Muscle of leg (tissue), 11 donors: ENCODE measurements around the gene FRAS1. TPM values are rescaled to one million over a fixed set of nuclear protein-coding genes. Genes with fewer than 3 reads are reported as not detected.
"Not testable (repeated sequence)": the region's sequence is repeated elsewhere in the genome, so short reads cannot be mapped to it uniquely, and the experiment has no call there.

Source experiments
- DNase-seq: peaks from one replicate; pipeline ENCODE4 v3.0.0; 2013
- H3K27ac ChIP-seq: one replicate; pipeline ENCODE4 v1.5.1; 2013; ENCODE audit warnings: mild to moderate bottlenecking, low read length, control low read depth
- H3K27me3 ChIP-seq: one replicate; pipeline ENCODE4 v1.6.1; 2013; ENCODE audit warnings: low read length; ENCODE audit not compliant: control insufficient read depth, insufficient read depth
- H3K36me3 ChIP-seq: one replicate; pipeline ENCODE4 v1.6.1; 2013; ENCODE audit warnings: low read length; ENCODE audit not compliant: control insufficient read depth, insufficient read depth
- H3K4me1 ChIP-seq: one replicate; pipeline ENCODE4 v1.6.1; 2013; ENCODE audit warnings: low read length; ENCODE audit not compliant: control insufficient read depth, insufficient read depth
- H3K4me3 ChIP-seq: one replicate; pipeline ENCODE4 v1.5.1; 2013; ENCODE audit warnings: low read length, control low read depth
- H3K9me3 ChIP-seq: replicated peaks from 2 replicates; pipeline ENCODE4 v1.6.1; 2013; ENCODE audit warnings: low read depth, low read length; ENCODE audit not compliant: control insufficient read depth
- WGBS: methylation state at CpG from one replicate; pipeline ENCODE4 v1.1.5; 2013; ENCODE audit warnings: missing lambda C conversion rate; ENCODE audit not compliant: insufficient coverage; 5-methylcytosine and 5-hydroxymethylcytosine counted together
- polyA plus RNA-seq, 8 donors: library from polyadenylated mRNA; unstranded; fragments of 120-200 nt; gene quantifications; one replicate each; pipeline versions ENCODE4 v1.2.1 to v1.2.3, GENCODE V29; 2013; ENCODE audit warnings: inconsistent platforms in 1 of 8, low replicate concordance in 1 of 8; ENCODE audit not compliant: insufficient read length in 8 of 8, insufficient read depth in 1 of 8
- total RNA-seq: library from RNA; stranded (reverse); fragments of 120-200 nt; gene quantifications from one replicate; pipeline ENCODE4 v1.2.4, GENCODE V29; 2013

FRAS1 gene
- total and polyA plus RNA-seq, 9 donors, result 3.6 to 15.8 (median 7.4) TPM

DNA sequence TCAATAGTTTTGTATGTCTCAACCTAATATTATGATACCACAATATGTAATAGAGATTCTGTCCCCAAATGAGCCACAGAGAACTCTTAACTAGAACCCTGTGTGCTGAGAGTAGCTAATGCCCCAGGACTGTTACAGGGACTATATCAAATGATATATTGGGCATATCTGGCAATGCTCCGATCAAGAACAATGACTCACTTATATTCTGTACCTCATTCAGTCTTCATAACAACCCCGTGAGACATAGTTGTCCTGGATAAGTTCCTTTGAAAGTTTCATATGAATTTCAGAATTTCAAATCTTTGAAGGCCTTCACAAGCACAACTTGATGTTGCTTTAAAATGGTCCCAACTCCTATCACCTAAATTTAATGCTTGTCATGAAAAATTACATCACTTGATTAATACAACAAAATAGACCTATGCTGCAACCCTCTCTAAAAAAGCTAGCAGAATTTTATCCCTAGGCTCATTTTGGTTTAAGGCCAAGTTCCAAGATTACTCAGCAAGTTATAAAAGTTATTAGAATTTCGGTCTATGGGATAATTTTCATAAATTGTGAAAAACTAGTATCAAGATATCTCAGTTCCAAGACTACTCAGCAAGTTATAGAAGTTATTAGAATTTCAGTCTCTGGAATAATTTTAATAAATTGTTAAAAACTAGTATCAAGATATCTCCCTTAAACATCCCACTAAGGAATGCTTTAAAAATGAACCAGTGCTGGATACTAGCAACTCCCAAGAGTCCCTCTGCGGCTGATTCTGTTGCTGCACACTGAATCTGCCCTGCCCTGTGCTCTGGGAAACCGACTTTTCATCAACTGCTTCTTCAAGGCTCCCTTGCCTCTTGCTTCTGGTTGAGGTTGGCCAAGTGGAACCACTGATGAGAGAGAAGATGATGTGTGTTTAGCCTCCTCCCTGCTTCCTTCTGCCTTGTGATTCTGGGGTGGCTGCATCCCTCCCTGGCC is 488.4 kb downstream of the FRAS1 start:
- no peaks in the 10 kb centered on the region for H3K27me3 ChIP-seq
- no peak for DNase-seq
- no peak overlapping the region for H3K4me3 ChIP-seq
- H3K4me1 ChIP-seq, result peaks cover 3% of the 10 kb centered on the region
- no peak overlapping the region for H3K27ac ChIP-seq
- no peaks in the 10 kb centered on the region for H3K9me3 ChIP-seq
- H3K36me3 ChIP-seq, result no peaks in the 10 kb centered on the region
- WGBS, result 40% methylated on average over 1 of the region's 5 CpGs

DNA sequence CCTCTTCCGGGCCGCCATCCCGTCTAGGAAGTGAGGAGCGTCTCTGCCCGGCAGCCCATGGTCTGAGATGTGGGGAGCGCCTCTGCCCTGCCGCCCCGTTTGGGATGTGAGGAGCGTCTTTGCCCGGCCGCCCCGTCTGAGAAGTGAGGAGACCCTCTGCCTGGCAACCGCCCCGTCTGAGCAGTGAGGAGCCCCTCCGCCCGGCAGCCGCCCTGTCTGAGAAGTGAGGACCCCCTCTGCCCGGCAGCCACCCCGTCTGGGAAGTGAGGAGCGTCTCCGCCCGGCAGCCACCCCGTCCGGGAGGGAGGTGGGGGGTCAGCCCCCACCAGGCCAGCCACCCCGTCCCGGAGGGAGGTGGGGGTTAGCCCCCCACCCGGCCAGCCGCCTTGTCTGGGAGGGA is 490.8 kb downstream of the FRAS1 start:
- H3K27ac ChIP-seq, H3K4me3 ChIP-seq, H3K27me3 ChIP-seq, H3K36me3 ChIP-seq, H3K9me3 ChIP-seq, DNase-seq: not testable (repeated sequence)
- H3K4me1 ChIP-seq, result peaks cover 11% of the 10 kb centered on the region
- 97% methylated on average over 11 of the region's 28 CpGs for WGBS

DNA sequence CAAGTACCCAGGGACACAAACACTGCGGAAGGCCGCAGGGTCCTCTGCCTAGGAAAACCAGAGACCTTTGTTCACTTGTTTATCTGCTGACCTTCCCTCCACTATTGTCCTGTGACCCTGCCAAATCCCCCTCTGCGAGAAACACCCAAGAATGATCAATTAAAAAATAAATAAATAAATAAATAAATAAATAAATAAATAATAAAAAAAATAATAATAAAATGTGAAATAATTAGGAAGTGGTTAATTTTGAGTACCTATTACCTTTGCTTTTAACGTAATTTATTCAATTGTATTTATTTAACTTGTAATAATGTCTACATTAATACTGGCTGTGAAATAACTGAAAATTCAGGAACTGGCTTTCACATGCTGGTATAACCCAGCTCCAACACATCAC is 491.8 kb downstream of the FRAS1 start:
- H3K27me3 ChIP-seq, H3K4me3 ChIP-seq, H3K9me3 ChIP-seq, H3K27ac ChIP-seq, H3K36me3 ChIP-seq, DNase-seq: not testable (repeated sequence)
- H3K4me1 ChIP-seq, result peaks cover 13% of the 10 kb centered on the region
- no CpG with 5 or more reads among the region's 4 CpGs for WGBS

- H3K27me3 ChIP-seq, result peaks cover 9% of the 10 kb centered on the region
- H3K4me1 ChIP-seq, result peaks cover 10% of the 10 kb centered on the region
- 3% methylated on average over 56 of the region's 65 CpGs for WGBS
- peak within 1 kb of the TSS; percentile 57 for H3K4me3 ChIP-seq
- H3K27ac ChIP-seq, result peak within 1 kb of the TSS; percentile 40
- peak; percentile 33 for DNase-seq
- H3K9me3 ChIP-seq, result no peaks in the 10 kb centered on the region
- H3K36me3 ChIP-seq, result no peaks in the 10 kb centered on the region
Observed at GRCh38 chr4:78551420-78552351, 494.6 kb downstream of the FRAS1 start, which contains the start of gene ANXA3. TSS of gene ANXA3 (plus strand) at chr4:78551770. CDS start at chr4:78554474, 2,704 bp downstream.

DNA sequence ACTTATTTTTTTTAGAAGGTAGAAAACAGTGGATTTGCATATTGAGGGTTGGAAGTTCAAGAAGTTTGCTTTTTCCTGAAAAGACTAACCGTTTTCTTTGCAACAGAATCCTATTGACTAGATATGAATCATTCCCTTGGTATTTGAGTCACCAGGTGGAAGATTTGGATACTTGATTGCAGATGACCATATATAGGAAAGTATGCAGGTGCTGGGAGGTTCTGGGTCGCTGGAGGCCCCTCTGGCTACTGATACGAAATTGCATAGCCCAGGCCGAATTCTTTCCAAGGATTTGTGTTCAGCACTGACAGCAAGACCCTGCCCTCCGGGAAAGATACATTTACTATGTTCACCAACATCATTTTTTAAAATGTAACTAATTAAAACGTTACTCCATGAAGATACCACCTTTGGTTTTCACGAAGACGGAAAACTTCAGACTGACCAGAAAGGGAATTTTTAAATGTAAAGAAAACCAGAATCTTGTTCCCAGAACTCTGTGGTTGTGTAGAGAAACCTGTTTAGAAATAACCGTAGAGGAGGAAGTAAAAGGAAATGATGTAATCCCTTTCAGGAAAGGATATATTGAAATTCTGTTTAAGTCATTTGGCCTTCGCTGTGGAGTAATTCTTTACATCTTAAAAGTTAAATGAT is 495.4 kb downstream of the FRAS1 start:
- Histone ChIP-seq H3K9me3 (no peaks in the 10 kb centered on the region), H3K36me3 (no peaks in the 10 kb centered on the region), H3K27ac (peak overlapping the region; percentile 40), H3K4me3 (peak overlapping the region; percentile 57), H3K4me1 (peaks cover 10% of the 10 kb centered on the region), H3K27me3 (peaks cover 9% of the 10 kb centered on the region)
- peak; percentile 28 for DNase-seq
- WGBS, result 38% methylated on average over 5 of the region's 10 CpGs

DNA sequence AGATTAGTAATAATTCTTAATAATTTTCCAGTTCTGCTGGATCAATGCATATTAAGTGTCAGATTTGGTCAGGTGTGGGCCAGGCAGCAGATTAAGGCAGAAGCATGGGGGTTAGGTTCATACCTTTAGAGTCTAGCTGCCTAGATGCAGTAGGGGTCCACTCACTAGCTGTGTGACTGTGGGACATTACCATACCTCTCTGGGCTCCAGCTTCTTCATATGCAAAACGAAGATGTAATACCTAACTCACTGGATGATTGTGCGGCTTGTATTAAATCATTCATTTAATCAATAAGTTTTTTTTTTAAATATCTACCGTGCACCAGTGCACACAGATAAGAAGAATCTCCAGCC is 495.9 kb downstream of the FRAS1 start:
- DNase-seq, result no peak
- H3K4me1 ChIP-seq, result peaks cover 10% of the 10 kb centered on the region
- no peak overlapping the region for H3K27ac ChIP-seq
- H3K36me3 ChIP-seq, result no peaks in the 10 kb centered on the region
- no peaks in the 10 kb centered on the region for H3K9me3 ChIP-seq
- peaks cover 9% of the 10 kb centered on the region for H3K27me3 ChIP-seq
- WGBS, result no CpG with 5 or more reads among the region's 3 CpGs
- H3K4me3 ChIP-seq, result no peak overlapping the region

DNA sequence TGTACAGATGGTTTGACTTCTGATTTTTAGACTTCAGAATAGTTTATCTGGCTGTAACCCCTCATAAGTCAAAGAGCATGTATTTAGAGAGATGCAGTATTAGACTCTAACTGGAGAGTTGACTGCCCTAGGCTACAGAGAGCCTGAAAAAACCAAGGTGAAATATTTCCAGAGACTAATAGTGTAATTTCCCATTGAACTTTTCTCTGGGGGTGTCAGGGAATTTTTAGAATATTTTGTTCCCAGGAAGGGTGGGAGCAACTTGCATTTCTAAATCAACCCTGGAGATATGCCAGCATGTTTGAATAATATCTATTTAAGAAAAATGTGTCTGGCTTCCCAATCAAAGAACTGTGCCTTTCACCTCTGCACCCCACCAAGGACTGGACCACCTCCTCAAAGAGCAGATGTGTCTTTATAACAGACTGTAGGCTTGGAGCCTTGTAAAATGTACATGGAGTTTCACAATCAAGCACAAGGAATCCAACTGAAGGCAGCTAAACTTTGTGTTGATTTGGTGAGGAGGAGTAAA is 496.5 kb downstream of the FRAS1 start:
- Histone ChIP-seq H3K4me1 (peaks cover 10% of the 10 kb centered on the region), H3K27ac (no peak overlapping the region), H3K36me3 (no peaks in the 10 kb centered on the region), H3K9me3 (no peaks in the 10 kb centered on the region), H3K4me3 (no peak overlapping the region), H3K27me3 (peaks cover 9% of the 10 kb centered on the region)
- no peak for DNase-seq

GRCh38 chr4:78556665-78557064 is 499.5 kb downstream of the FRAS1 start:
- Histone ChIP-seq H3K4me3 (no peak overlapping the region), H3K27me3 (peaks cover 3% of the 10 kb centered on the region), H3K27ac (no peak overlapping the region), H3K4me1 (peaks cover 5% of the 10 kb centered on the region), H3K36me3 (no peaks in the 10 kb centered on the region), H3K9me3 (no peaks in the 10 kb centered on the region)
- WGBS, result no CpG with 5 or more reads among the region's 4 CpGs
- DNase-seq, result no peak

- Histone ChIP-seq H3K9me3 (no peaks in the 10 kb centered on the region), H3K4me1 (peaks cover 2% of the 10 kb centered on the region), H3K27me3 (no peaks in the 10 kb centered on the region), H3K36me3 (no peaks in the 10 kb centered on the region), H3K4me3 (no peak overlapping the region), H3K27ac (no peak overlapping the region)
- DNase-seq, result no peak
- WGBS, result no CpG with 5 or more reads among the region's 2 CpGs
Observed at GRCh38 chr4:78557841-78558240, 500.7 kb downstream of the FRAS1 start.
